Measurements from ENCODE around the gene CACNG1.

The CACNG1 gene

GRCh38 chr17:67044016-67044772 is at the start of gene CACNG1:
Gene CACNG1, plus strand, starts transcription at chr17:67044554. Its CDS starts 107 bp downstream, at chr17:67044661.
- no peak for DNase-seq

- DNase-seq = no peak
Measured at GRCh38 chr17:66994930-66995535, 49.3 kb upstream of the CACNG1 start.

- no peak for DNase-seq
Measured at GRCh38 chr17:66995944-66996343, 48.4 kb upstream of the CACNG1 start.

DNA sequence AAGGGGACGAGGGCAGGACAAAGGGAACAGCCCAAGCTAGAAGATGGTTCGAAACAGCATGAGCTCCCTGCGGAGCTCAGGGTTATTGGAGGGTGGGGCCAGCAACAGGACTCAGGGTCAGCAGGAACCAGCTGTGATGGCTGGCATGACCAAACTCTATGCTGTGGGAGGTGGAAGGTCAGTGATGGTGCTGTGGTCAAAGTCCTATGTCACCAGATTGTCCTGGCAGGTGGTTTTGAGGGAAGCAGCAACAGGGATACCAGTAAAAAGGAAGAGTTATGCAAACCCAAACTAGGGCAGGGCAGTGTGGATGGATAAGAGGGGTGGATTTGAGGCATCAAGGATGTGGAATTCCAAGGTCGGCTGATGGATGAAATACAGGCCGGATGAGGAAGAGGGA is 47.4 kb upstream of the CACNG1 start:
- no peak for DNase-seq

GRCh38 chr17:67003231-67003630 is 41.1 kb upstream of the CACNG1 start:
- no peak for DNase-seq

DNA sequence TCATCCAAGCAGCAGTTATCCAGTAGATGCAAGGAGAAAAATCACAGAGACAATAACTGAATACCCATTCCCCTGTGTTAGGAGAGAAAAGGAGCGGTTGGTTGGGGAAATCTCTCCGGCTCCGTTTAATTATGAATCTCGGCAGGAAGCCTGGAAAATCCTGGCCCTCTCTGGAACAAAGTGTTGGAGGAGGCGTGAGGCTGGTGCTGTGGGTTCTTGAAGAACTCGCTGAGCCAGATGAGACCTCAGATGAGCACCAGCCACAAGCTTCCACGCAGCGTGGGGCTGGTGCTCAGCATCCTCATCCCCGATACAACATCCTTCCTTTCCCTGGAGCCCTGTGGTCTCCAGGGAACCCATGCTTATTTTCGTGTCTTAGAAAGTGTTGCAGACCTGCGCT is 40.2 kb upstream of the CACNG1 start:
- DNase-seq = no peak

DNA sequence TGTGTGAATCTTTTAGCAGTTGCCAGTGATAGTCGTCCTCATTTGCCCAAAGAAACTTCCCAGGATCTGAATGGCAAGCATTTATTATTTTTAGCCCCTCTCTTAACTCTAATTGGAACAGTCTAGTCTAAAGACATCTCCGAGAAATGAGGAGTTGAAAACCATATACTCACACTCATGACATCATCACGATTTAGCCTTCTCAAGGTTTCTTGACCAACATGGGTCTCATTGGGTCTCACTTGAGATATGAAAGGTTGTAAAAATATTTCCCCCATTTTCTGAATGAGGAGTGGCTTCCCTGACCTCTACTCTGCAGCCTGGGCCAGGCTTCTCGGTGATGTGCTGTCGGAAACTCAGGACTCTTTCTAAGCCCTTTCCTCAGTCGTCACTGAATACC is 37.1 kb upstream of the CACNG1 start:
- DNase-seq = no peak

- no peak for DNase-seq
Measured at GRCh38 chr17:67008101-67008500, 36.3 kb upstream of the CACNG1 start.

GRCh38 chr17:67011527-67012175 is 32.7 kb upstream of the CACNG1 start:
- DNase-seq = no peak

GRCh38 chr17:67013891-67014290 is 30.5 kb upstream of the CACNG1 start:
- no peak for DNase-seq

GRCh38 chr17:67015001-67015400 is 29.4 kb upstream of the CACNG1 start:
- DNase-seq = no peak

DNA sequence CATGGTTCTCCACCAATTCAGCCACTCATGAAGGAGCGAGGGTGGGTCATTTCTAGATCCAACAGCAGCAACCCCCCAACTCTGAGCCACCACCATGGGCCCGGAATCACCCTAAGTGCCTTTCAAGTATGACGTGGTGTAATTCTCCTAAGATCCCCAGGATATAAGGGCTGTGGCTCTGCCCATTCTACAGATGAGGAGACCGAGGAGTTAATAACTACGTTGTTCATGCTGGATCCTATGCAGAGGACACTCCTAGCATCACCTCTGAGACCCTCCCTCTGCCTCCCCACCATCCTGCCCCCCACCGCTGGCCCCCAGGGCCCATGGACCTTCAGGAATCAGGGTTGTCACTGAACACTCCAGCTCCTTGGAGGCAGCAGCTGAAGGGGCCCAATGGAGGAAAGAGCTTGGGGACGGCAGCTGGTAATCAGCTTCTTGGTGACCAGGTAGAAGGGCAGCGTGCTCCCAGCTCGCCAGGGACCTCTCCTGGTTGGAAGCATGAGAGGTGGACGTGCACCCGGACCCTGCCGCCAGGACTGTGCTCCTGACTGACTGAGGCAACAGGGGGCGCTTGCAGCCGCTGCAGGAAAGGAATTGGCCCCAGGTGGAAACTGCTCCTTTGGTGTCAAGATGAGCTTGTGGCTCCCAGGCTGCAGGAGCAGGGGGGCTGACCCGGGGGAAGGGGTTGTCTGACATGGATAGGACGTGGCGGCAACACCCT is 28.2 kb upstream of the CACNG1 start:
- no peak for DNase-seq

GRCh38 chr17:67017910-67018309 is 26.4 kb upstream of the CACNG1 start:
- no peak for DNase-seq

GRCh38 chr17:67018471-67019434 is 25.6 kb upstream of the CACNG1 start:
- no peak for DNase-seq

GRCh38 chr17:67019809-67020208 is 24.5 kb upstream of the CACNG1 start:
- DNase-seq = no peak

- no peak for DNase-seq
Measured at GRCh38 chr17:67020293-67020766, 24.0 kb upstream of the CACNG1 start.

DNA sequence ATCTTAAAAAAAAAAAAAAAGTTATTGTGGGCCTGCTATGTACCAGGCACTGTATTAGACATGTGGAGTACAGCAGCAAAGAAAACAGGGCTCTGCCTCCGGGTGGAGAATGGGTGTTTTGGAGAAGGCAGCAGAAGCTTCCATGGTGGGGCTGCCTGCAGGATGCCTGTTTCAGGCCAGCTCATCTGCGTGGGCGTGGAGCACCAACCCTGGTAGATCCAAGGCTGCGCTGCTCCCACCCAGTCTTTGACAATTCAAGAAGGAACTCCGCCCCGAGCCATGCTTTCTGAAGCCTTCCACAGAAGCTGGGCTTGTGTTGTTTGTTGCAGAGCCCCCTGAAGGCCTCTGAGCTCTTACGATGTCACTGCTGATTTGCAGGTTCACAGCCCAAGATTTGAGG is 23.2 kb upstream of the CACNG1 start:
- no peak for DNase-seq

DNA sequence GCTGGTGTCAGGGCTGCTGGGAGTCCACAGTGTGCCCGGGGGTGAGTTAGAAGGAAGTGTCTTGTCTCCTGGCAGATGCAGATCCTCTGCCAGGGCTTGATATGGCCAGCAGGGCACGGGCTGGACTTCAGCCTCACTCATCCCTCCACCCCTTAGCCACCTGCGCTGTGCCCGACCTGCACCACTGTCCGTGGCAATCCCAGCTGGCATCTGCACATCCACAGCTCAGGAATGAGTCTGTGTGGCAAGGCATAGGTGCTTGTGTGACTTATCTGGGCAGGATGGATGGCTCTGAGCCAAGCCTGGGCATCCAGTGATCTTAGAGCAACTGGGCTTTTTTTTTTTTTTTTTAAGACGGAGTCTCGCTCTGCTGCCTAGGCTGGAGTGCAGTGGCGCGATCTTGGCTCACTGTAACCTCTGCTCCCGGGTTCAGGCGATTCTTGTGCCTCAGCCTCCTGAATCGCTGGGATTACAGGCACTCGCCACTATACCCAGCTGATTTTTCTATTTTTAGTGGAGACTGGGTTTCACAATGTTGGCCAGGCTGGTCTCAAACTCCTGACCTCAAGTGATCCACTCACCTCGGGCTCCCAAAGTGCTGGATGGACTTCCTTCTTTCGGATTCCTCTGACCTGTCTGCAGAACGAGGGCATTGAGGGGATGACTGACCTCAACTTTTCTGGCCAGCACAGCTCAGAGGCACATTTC is 22.5 kb upstream of the CACNG1 start:
- DNase-seq = no peak

GRCh38 chr17:67022451-67022810 is 21.9 kb upstream of the CACNG1 start:
- DNase-seq = no peak

DNA sequence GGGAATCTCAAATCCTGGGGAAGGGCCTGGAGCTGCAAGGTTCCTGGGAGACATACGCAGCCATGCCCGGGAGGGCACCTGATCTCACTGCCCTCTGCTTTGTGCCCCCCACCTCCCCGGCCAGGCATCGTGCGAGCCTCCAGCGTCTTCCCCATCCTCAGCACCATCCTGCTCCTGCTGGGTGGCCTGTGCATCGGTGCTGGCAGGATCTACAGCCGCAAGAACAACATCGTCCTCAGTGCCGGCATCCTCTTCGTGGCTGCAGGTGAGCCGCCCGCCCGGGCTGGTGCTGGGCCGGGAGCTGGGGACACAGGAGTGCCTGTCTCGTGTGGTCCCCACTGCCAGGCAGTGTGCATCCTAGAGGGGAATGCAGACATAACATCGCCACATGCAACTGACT is 19.6 kb upstream of the CACNG1 start:
- DNase-seq = no peak

GRCh38 chr17:67025216-67025792 is 19.1 kb upstream of the CACNG1 start:
- DNase-seq = no peak

All from 8988T (cell line).